ENCODE data around the gene LDB3. TPM values are rescaled to one million over a fixed set of nuclear protein-coding genes. Genes with fewer than 3 reads are reported as not detected.

Gene LDB3
- total RNA-seq, 1 donor from 2014 or later: 0.22 TPM

GRCh38 chr10:86690231-86690630 is 21.9 kb downstream of the LDB3 start:
- Mint-ChIP-seq H3K4me3 (no peak overlapping the region), H3K27ac (no peak overlapping the region), H3K9me3 (no peaks in the 10 kb centered on the region), H3K36me3 (no peaks in the 10 kb centered on the region), H3K4me1 (peaks cover 14% of the 10 kb centered on the region), H3K27me3 (ENCODE audit: low read depth) (peaks cover 2% of the 10 kb centered on the region)
- no peak for DNase-seq (ENCODE audit: low spot score in 2 of 2, unreplicated experiment in 2 of 2)
- no peak for TF ChIP-seq CTCF (IDR thresholded peaks at IDR 0.05; ENCODE audit: unreplicated experiment)

GRCh38 chr10:86690657-86691084 is 22.4 kb downstream of the LDB3 start:
- no peak overlapping the region for H3K27ac Mint-ChIP-seq
- DNase-seq (ENCODE audit: low spot score in 2 of 2, unreplicated experiment in 2 of 2): no peak
- no peak for TF ChIP-seq CTCF (IDR thresholded peaks at IDR 0.05; ENCODE audit: unreplicated experiment)
- H3K9me3 Mint-ChIP-seq: no peaks in the 10 kb centered on the region
- peaks cover 2% of the 10 kb centered on the region for H3K27me3 Mint-ChIP-seq (ENCODE audit: low read depth)
- no peak overlapping the region for H3K4me3 Mint-ChIP-seq
- H3K4me1 Mint-ChIP-seq: peaks cover 14% of the 10 kb centered on the region
- no peaks in the 10 kb centered on the region for H3K36me3 Mint-ChIP-seq

- Mint-ChIP-seq H3K4me3 (no peak overlapping the region), H3K9me3 (no peaks in the 10 kb centered on the region), H3K4me1 (peaks cover 14% of the 10 kb centered on the region), H3K27me3 (ENCODE audit: low read depth) (peaks cover 4% of the 10 kb centered on the region), H3K27ac (no peak overlapping the region), H3K36me3 (no peaks in the 10 kb centered on the region)
- no peak for DNase-seq (ENCODE audit: low spot score in 2 of 2, unreplicated experiment in 2 of 2)
- no peak for TF ChIP-seq CTCF (IDR thresholded peaks at IDR 0.05; ENCODE audit: unreplicated experiment)
Observed at GRCh38 chr10:86691333-86692022, 23.2 kb downstream of the LDB3 start.

GRCh38 chr10:86692023-86692514 is 23.8 kb downstream of the LDB3 start:
- no peak overlapping the region for H3K4me3 Mint-ChIP-seq
- no peak for TF ChIP-seq CTCF (IDR thresholded peaks at IDR 0.05; ENCODE audit: unreplicated experiment)
- H3K4me1 Mint-ChIP-seq: peaks cover 14% of the 10 kb centered on the region
- DNase-seq (ENCODE audit: low spot score in 2 of 2, unreplicated experiment in 2 of 2): no peak
- H3K27ac Mint-ChIP-seq: no peak overlapping the region
- no peaks in the 10 kb centered on the region for H3K36me3 Mint-ChIP-seq
- peaks cover 7% of the 10 kb centered on the region for H3K27me3 Mint-ChIP-seq (ENCODE audit: low read depth)
- no peaks in the 10 kb centered on the region for H3K9me3 Mint-ChIP-seq

- Mint-ChIP-seq H3K9me3 (no peaks in the 10 kb centered on the region), H3K4me1 (peaks cover 12% of the 10 kb centered on the region), H3K27ac (no peak overlapping the region), H3K4me3 (no peak overlapping the region), H3K36me3 (no peaks in the 10 kb centered on the region), H3K27me3 (ENCODE audit: low read depth) (peaks cover 7% of the 10 kb centered on the region)
- DNase-seq (ENCODE audit: low spot score in 2 of 2, unreplicated experiment in 2 of 2): no peak
- no peak for TF ChIP-seq CTCF (IDR thresholded peaks at IDR 0.05; ENCODE audit: unreplicated experiment)
Observed at GRCh38 chr10:86692664-86693063, 24.4 kb downstream of the LDB3 start.

Data from mesothelial cell of epicardium (in vitro differentiated cells).